ENCODE data around the gene L1CAM. TPM values are rescaled to one million over a fixed set of nuclear protein-coding genes. Genes with fewer than 3 reads are reported as not detected.
A peak's percentile ranks its signal among the peaks of the same experiment; 100 is the strongest.

Gene L1CAM
- polyA plus RNA-seq, 3 donors from 2014 or later = not detected

DNA sequence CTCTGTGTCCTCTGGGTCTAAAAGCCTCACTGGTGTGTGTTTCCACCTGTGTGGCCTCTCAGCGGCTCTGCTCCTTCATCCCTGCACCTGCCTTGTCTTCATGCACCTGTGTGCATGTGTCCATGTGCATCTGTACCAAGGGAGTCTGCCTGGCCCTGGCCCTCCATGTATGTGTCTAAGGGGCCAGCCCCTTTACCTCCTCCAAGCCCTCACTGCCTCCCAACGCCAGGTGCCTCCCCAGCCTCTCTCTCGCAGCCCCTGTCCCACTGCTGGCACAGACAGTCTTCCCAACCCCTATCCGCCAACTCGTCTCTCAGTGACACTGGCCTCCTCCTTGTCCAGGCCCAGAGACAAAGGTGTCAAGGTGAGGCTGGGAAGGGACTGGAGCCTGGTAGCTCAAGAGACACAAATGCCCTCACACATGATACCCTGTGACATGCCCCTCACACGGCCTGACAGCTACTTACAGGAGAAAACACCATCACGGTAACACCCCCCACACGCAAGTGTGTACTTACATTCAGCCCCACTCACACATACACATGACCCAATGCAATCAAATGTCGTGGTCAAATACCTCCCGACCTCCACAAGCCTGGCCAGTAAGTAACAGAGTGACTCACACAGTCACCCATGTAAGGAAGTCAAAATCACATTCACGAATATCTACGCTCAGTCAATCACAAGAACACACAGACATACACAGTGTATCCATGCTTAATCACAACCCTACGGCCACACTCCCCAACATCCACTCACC, 11.4 kb downstream of the L1CAM start:
- Mint-ChIP-seq H3K4me3 (no peak overlapping the region), H3K9me3 (peaks cover 0 to 2% (median 0%) of the 10 kb centered on the region in 6 donors), H3K36me3 (no peaks in the 10 kb centered on the region), H3K27me3 (ENCODE audit: low read depth in 3 of 3) (peaks cover 15 to 24% (median 22%) of the 10 kb centered on the region in 3 donors), H3K4me1 (peaks cover 0 to 1% of the 10 kb centered on the region in 2 donors), H3K27ac (peak overlapping the region in 1 of 6 donors; percentile 11)
- no peak for DNase-seq

DNA sequence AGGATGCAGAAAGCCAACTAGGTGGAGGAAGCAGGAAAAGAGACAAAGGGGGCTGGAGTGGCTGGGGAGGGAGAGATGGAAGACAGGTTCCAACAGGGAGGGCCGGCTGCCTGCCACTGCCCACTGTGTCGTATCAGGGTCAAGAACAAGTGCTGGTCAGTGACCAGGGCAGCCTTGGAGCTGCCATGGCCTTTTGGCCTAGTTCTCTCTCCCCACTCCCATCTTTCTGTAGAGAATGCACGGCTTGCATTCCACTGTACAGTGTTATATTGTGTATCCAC, 11.9 kb downstream of the L1CAM start:
- H3K27me3 Mint-ChIP-seq (ENCODE audit: low read depth in 3 of 3) = peaks cover 14 to 24% (median 22%) of the 10 kb centered on the region in 3 donors
- no peaks in the 10 kb centered on the region for H3K36me3 Mint-ChIP-seq
- no peaks in the 10 kb centered on the region for H3K4me1 Mint-ChIP-seq

GRCh38 chrX:153873282-153874084, 12.5 kb downstream of the L1CAM start:
- H3K27me3 Mint-ChIP-seq (ENCODE audit: low read depth in 3 of 3) = peaks cover 12 to 24% (median 22%) of the 10 kb centered on the region in 3 donors
- H3K9me3 Mint-ChIP-seq = peaks cover 0 to 2% (median 0%) of the 10 kb centered on the region in 6 donors
- DNase-seq = no peak
- no peaks in the 10 kb centered on the region for H3K36me3 Mint-ChIP-seq
- no peak overlapping the region for H3K4me3 Mint-ChIP-seq
- H3K27ac Mint-ChIP-seq = no peak overlapping the region
- no peaks in the 10 kb centered on the region for H3K4me1 Mint-ChIP-seq

More for the DNA sequence above, 11.9 kb downstream of the L1CAM start:
- H3K9me3 Mint-ChIP-seq = peaks cover 0 to 2% (median 0%) of the 10 kb centered on the region in 6 donors
- no peak overlapping the region for H3K4me3 Mint-ChIP-seq
- H3K27ac Mint-ChIP-seq = no peak overlapping the region
- no peak for DNase-seq

- DNase-seq = no peak
Measured at GRCh38 chrX:153871946-153872878, 13.8 kb downstream of the L1CAM start.

GRCh38 chrX:153871451-153871850, 14.5 kb downstream of the L1CAM start:
- no peaks in the 10 kb centered on the region for H3K36me3 Mint-ChIP-seq
- peaks cover 12 to 16% (median 13%) of the 10 kb centered on the region in 3 donors for H3K27me3 Mint-ChIP-seq (ENCODE audit: low read depth in 3 of 3)
- DNase-seq = no peak
- no peaks in the 10 kb centered on the region for H3K4me1 Mint-ChIP-seq
- peaks cover 0 to 2% (median 0%) of the 10 kb centered on the region in 6 donors for H3K9me3 Mint-ChIP-seq
- no peak overlapping the region for H3K4me3 Mint-ChIP-seq
- no peak overlapping the region for H3K27ac Mint-ChIP-seq

More at GRCh38 chrX:153871946-153872878, 13.8 kb downstream of the L1CAM start:
- peak overlapping the region in 1 of 6 donors; percentile 35 for H3K27ac Mint-ChIP-seq
- peaks cover 12 to 19% (median 16%) of the 10 kb centered on the region in 3 donors for H3K27me3 Mint-ChIP-seq (ENCODE audit: low read depth in 3 of 3)
- no peaks in the 10 kb centered on the region for H3K36me3 Mint-ChIP-seq
- H3K9me3 Mint-ChIP-seq = peaks cover 0 to 2% (median 0%) of the 10 kb centered on the region in 6 donors
- H3K4me1 Mint-ChIP-seq = no peaks in the 10 kb centered on the region
- no peak overlapping the region for H3K4me3 Mint-ChIP-seq

DNA sequence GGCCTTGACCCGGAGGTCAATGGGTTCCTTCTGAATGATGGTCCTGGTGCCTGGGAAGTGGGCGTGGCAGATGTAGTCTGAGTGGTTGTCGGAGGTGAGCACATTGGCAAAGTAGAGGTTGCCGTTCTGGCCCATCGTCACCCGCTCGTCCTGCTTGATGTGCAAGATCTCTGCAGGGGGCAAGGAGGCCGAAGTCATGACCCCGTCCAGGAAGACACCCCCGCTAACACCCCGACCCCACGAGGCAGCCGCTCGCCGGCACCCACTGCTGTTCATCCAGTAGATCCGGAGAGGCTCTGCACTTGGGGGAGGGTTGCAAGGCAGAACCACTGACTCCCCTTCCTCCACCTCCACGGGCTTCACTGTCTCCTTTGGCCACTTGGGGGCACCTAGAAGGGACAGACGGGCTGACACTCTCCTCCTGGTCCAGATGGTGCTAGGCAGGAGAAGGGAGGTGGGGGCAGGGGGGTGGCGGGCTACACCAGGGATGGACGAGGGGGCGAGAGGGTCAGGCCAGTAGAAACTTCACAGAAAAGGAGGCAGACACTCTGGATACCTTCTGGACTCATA, 15.1 kb downstream of the L1CAM start:
- no peak for DNase-seq
- no peak overlapping the region for H3K4me3 Mint-ChIP-seq
- no peak overlapping the region for H3K27ac Mint-ChIP-seq
- no peaks in the 10 kb centered on the region for H3K36me3 Mint-ChIP-seq
- H3K27me3 Mint-ChIP-seq (ENCODE audit: low read depth in 3 of 3) = peaks cover 8 to 11% (median 10%) of the 10 kb centered on the region in 3 donors
- peaks cover 0 to 2% (median 0%) of the 10 kb centered on the region in 6 donors for H3K9me3 Mint-ChIP-seq
- H3K4me1 Mint-ChIP-seq = no peaks in the 10 kb centered on the region

DNA sequence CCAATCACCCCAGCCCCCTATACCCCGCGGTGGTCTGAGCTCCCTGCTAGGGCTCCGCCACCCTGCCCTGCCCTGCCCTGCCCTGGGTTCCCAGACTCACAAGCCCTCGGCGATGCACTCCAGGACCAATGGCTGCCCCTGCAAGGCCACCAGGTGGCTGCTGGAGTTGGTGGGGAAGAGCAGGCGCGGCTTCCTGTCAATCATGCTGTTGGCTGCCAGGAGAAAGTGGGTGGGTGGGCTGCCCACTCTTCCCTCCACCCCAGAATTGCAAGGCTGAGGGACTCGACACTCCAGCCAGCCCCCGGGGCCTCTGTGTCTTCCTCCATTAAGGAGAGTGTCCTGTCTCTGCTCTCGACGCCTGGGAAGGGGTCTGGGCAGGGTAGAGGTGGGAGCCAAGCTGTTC, 15.7 kb downstream of the L1CAM start:
- no peak overlapping the region for H3K4me3 Mint-ChIP-seq
- no peak overlapping the region for H3K27ac Mint-ChIP-seq
- no peak for DNase-seq
- peaks cover 6 to 10% (median 8%) of the 10 kb centered on the region in 3 donors for H3K27me3 Mint-ChIP-seq (ENCODE audit: low read depth in 3 of 3)
- peaks cover 0 to 2% (median 0%) of the 10 kb centered on the region in 6 donors for H3K9me3 Mint-ChIP-seq
- no peaks in the 10 kb centered on the region for H3K4me1 Mint-ChIP-seq
- H3K36me3 Mint-ChIP-seq = no peaks in the 10 kb centered on the region

DNA sequence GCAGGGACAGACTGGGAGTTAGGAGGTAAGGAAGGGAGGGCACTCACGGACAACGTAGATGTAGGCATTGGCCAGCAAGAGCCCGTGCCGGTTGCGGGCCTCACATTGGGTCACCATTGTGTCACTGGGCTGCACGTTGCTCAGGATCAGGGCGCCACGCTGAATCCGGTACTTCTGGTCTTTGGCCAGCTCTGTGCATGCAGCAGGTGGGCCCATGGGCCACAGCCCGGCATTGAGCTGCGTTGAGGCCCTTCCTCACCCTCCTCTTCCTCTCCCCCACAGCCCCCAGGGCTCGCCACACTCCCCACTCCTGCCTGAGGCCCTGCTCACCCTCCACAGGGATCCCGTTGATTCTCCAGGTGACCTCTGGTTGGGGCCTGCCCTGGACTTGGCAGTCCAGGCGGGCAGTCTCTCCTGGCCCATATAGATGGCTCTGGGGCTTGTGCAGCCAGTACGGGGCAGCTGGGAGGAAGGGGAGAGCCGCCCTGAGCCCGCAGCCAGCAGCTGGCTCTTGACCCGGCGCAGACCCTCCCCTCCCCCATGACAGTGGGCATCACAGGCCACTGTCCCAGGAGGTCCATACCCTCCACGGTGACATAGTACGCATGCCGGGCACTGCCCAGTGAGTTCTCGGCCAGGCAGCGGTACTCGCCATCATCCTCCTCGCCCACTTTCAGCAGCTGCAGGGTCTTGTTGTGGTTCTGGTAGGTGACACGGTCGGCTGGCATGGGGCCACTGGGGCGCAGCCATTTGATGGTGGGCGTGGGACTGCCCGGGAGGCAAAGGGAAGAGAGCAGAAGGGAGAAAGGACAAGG, 16.3 kb downstream of the L1CAM start:
- H3K9me3 Mint-ChIP-seq = peaks cover 0 to 2% (median 0%) of the 10 kb centered on the region in 6 donors
- no peaks in the 10 kb centered on the region for H3K4me1 Mint-ChIP-seq
- peaks cover 2 to 5% (median 4%) of the 10 kb centered on the region in 3 donors for H3K27me3 Mint-ChIP-seq (ENCODE audit: low read depth in 3 of 3)
- DNase-seq = no peak
- no peaks in the 10 kb centered on the region for H3K36me3 Mint-ChIP-seq
- H3K27ac Mint-ChIP-seq = no peak overlapping the region
- no peak overlapping the region for H3K4me3 Mint-ChIP-seq

DNA sequence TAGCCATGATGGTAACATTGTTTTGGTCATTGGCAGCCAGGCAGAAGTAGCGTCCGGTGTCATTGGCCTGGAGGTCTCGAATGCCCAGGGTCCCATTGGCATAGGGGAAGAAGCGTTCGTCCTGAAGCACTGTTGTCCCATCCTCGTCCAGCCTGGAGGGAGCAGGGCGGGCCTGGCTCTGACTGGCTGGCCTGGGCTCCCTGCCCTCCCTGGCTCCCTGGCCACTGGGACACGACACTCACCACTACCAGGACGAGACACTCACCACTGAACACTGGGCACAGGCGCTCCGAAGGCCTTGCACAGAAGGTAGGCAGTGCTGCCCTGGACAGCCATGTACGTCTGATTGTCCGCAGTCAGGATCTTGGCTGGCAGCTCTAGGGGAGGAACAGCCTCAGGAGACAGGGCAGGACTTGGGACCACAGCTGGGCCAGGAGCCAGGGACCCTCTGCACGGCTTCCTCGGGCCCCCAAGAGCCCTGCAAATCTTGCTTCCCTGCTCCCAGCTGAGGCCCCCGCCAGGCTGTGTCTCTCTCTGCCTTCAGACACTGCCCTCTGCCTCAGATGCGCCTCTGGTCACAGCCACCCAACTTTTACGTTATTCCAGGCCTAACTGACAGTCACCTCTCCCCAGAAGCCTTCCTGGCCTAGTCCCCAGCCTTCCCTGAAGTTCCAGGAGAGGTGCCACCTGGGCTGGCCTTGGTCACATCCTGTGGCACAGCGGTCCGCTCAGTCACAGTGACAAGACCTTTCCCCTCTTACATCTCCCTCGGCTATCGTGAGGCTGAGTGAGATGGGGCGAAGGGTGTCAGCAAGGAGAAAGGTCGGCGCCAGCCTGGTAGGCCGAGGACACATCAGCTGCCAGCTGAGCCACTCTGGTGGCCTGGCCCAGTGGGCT, 17.1 kb downstream of the L1CAM start:
- DNase-seq = no peak
- Mint-ChIP-seq H3K4me3 (no peak overlapping the region), H3K27ac (no peak overlapping the region), H3K9me3 (peaks cover 0 to 2% (median 0%) of the 10 kb centered on the region in 6 donors), H3K4me1 (no peaks in the 10 kb centered on the region), H3K27me3 (ENCODE audit: low read depth in 3 of 3) (peaks cover 2 to 5% (median 3%) of the 10 kb centered on the region in 3 donors), H3K36me3 (no peaks in the 10 kb centered on the region)

- no peak for DNase-seq
- H3K36me3 Mint-ChIP-seq = no peaks in the 10 kb centered on the region
- no peaks in the 10 kb centered on the region for H3K4me1 Mint-ChIP-seq
- no peak overlapping the region for H3K4me3 Mint-ChIP-seq
- H3K9me3 Mint-ChIP-seq = peaks cover 0 to 2% (median 0%) of the 10 kb centered on the region in 6 donors
- H3K27me3 Mint-ChIP-seq (ENCODE audit: low read depth in 3 of 3) = peaks cover 0 to 5% (median 3%) of the 10 kb centered on the region in 3 donors
- no peak overlapping the region for H3K27ac Mint-ChIP-seq
Measured at GRCh38 chrX:153867671-153868070, 18.3 kb downstream of the L1CAM start.

DNA sequence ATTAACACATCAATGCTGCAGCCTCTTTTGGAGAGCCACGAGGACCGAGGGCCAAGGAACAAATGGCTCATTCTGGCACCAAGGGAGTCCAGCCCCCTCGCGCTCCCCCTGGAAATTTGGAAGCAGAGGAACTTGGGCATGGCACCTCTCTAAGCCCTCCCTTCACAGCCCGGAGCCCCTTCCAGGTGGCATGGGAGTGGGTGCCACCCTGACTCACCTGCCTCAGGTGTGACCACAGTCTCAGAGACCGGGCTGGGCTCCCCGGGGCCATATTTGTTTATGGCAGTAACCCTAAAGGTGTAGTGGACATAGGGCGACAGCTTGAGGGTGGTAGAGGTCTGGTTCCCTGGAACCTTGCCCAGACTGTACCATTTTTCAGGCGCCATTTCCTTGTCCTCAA, 18.8 kb downstream of the L1CAM start:
- H3K4me3 Mint-ChIP-seq = no peak overlapping the region

More for the DNA sequence above, 18.8 kb downstream of the L1CAM start:
- no peaks in the 10 kb centered on the region for H3K36me3 Mint-ChIP-seq
- H3K9me3 Mint-ChIP-seq = no peaks in the 10 kb centered on the region
- H3K27ac Mint-ChIP-seq = no peak overlapping the region
- no peaks in the 10 kb centered on the region for H3K4me1 Mint-ChIP-seq
- DNase-seq = no peak
- peaks cover 0 to 4% (median 0%) of the 10 kb centered on the region in 3 donors for H3K27me3 Mint-ChIP-seq (ENCODE audit: low read depth in 3 of 3)
